NCI-H345 (cell line): ENCODE measurements around the gene KCNJ9.
"Not testable (repeated sequence)": the region's sequence is repeated elsewhere in the genome, so short reads cannot be mapped to it uniquely, and the experiment has no call there.

ENCODE experiments used
- DNase-seq: peaks from one replicate; lab custom pipeline; 2025; lab: John Stamatoyannopoulos, UW

The KCNJ9 gene

GRCh38 chr1:160103658-160104408 lies 22.5 kb downstream of the KCNJ9 start:
- no peak for DNase-seq

GRCh38 chr1:160104486-160104885 lies 23.1 kb downstream of the KCNJ9 start:
- no peak for DNase-seq

- DNase-seq, result no peak
Observed at GRCh38 chr1:160105155-160105554, 23.8 kb downstream of the KCNJ9 start.

- DNase-seq, result no peak
Observed at GRCh38 chr1:160107512-160107911, 26.2 kb downstream of the KCNJ9 start.

GRCh38 chr1:160108888-160109662 lies 27.7 kb downstream of the KCNJ9 start:
- no peak for DNase-seq

GRCh38 chr1:160109686-160110085 lies 28.3 kb downstream of the KCNJ9 start:
- no peak for DNase-seq

GRCh38 chr1:160111462-160111861 lies 30.1 kb downstream of the KCNJ9 start:
- not testable (repeated sequence) for DNase-seq

GRCh38 chr1:160112357-160112756 lies 31.0 kb downstream of the KCNJ9 start:
- DNase-seq, result no peak

GRCh38 chr1:160113407-160113806 lies 32.1 kb downstream of the KCNJ9 start:
- no peak for DNase-seq

GRCh38 chr1:160114085-160114484 lies 32.7 kb downstream of the KCNJ9 start:
- no peak for DNase-seq

GRCh38 chr1:160115545-160116282 lies 34.4 kb downstream of the KCNJ9 start, which contains the start of gene ATP1A2:
ATP1A2 (plus strand) TSS chr1:160115759; CDS start chr1:160115862, 103 bp downstream.
- DNase-seq, result no peak

GRCh38 chr1:160116283-160117147 lies 35.2 kb downstream of the KCNJ9 start:
- no peak for DNase-seq

GRCh38 chr1:160117300-160117699 lies 36.0 kb downstream of the KCNJ9 start:
- no peak for DNase-seq

GRCh38 chr1:160117709-160118183 lies 36.4 kb downstream of the KCNJ9 start:
- no peak for DNase-seq

- DNase-seq, result no peak
Observed at GRCh38 chr1:160118928-160119327, 37.6 kb downstream of the KCNJ9 start.

GRCh38 chr1:160120797-160121196 lies 39.5 kb downstream of the KCNJ9 start:
- DNase-seq, result no peak

GRCh38 chr1:160121388-160121787 lies 40.0 kb downstream of the KCNJ9 start:
- DNase-seq, result no peak

GRCh38 chr1:160122978-160123495 lies 41.7 kb downstream of the KCNJ9 start:
- no peak for DNase-seq

GRCh38 chr1:160123726-160124125 lies 42.4 kb downstream of the KCNJ9 start:
- no peak for DNase-seq

GRCh38 chr1:160124705-160125478 lies 43.6 kb downstream of the KCNJ9 start:
- no peak for DNase-seq
